Mucosa of descending colon (tissue), 3 donors: Measurements from ENCODE around the gene AADACL3. TPM values are rescaled to one million over a fixed set of nuclear protein-coding genes. Genes with fewer than 3 reads are reported as not detected.

Source experiments
- ATAC-seq: fragments of 200-7000 bp; cut with Tn5 transposase; one replicate; pipeline ENCODE4 v1.9.1; 2020; ENCODE audit warnings: mild to moderate bottlenecking, moderate library complexity
- DNase-seq, 3 donors: peaks; one replicate each; pipeline ENCODE4 v3.0.0-alpha.2; 2020
- H3K36me3 ChIP-seq: fragments of 200-600 bp; one replicate; pipeline ENCODE4 v1.8.0; 2021; ENCODE audit warnings: low read depth, mild to moderate bottlenecking
- H3K4me1 ChIP-seq: fragments of 200-600 bp; one replicate; pipeline ENCODE4 v1.8.0; 2021; ENCODE audit warnings: low read depth, mild to moderate bottlenecking
- H3K4me3 ChIP-seq: fragments of 200-600 bp; one replicate; pipeline ENCODE4 v1.8.0; 2021; ENCODE audit warnings: mild to moderate bottlenecking
- H3K9me3 ChIP-seq: fragments of 200-600 bp; one replicate; pipeline ENCODE4 v1.8.0; 2021; ENCODE audit warnings: mild to moderate bottlenecking
- CTCF ChIP-seq: fragments of 200-600 bp; IDR thresholded peaks from one replicate; pipeline ENCODE4 v1.8.0; 2022; ENCODE audit warnings: antibody characterized with exemption, mild to moderate bottlenecking
- intact Hi-C, 2 donors: fragments of 100-400 bp; cut with DNase I in 1 of 2; cut with micrococcal nuclease in 1 of 2; formaldehyde crosslinking; loops; one replicate each; pipeline versions ENCODE4 v1.11.0 to v1.11.1; 2022; cut with DNase I, micrococcal nuclease
- total RNA-seq, 3 donors: library from RNA; stranded (reverse); fragmentation: NEBNext Ultra II Directional in 2 of 3; extraction: Animal tissue kit (Norgen Biotek cat#: 25700) in 2 of 3; gene quantifications; one replicate each; pipeline versions ENCODE4 v1.2.1 to v1.2.4, GENCODE V29; 2021 to 2023
- donor health status: DM: no; HTN: no; CAD: no; lungs with moderate emphysema.
- donor health status: DM: no; HTN: no; CAD: no.
- donor health status: DM: no; HTN: yes; CAD: no.

The AADACL3 gene
- total RNA-seq, 3 donors from 2014 or later: not detected

- DNase-seq (no peak), ATAC-seq (no peak)
- Histone ChIP-seq H3K9me3 (no peaks in the 10 kb centered on the region), H3K4me1 (no peaks in the 10 kb centered on the region), H3K4me3 (no peak overlapping the region), H3K36me3 (no peaks in the 10 kb centered on the region)
- no peak for TF ChIP-seq CTCF
- intact Hi-C loops: no loop called here
Measured at GRCh38 chr1:12760256-12760795, 44.4 kb downstream of the AADACL3 start.

- H3K4me1 ChIP-seq: no peaks in the 10 kb centered on the region
- DNase-seq: no peak
- H3K4me3 ChIP-seq: no peak overlapping the region
- no peaks in the 10 kb centered on the region for H3K9me3 ChIP-seq
- no peak for TF ChIP-seq CTCF
- ATAC-seq: no peak
- intact Hi-C loops: no loop called here
- no peaks in the 10 kb centered on the region for H3K36me3 ChIP-seq
Measured at GRCh38 chr1:12761781-12762180, 45.9 kb downstream of the AADACL3 start.

- no peak for TF ChIP-seq CTCF
Measured at GRCh38 chr1:12762766-12763165, 46.9 kb downstream of the AADACL3 start.

GRCh38 chr1:12763479-12763878 lies 47.6 kb downstream of the AADACL3 start:
- TF ChIP-seq CTCF: no peak
- Histone ChIP-seq H3K4me1 (no peaks in the 10 kb centered on the region), H3K4me3 (no peak overlapping the region), H3K36me3 (no peaks in the 10 kb centered on the region), H3K9me3 (no peaks in the 10 kb centered on the region)
- ATAC-seq (no peak), DNase-seq (no peak)
- intact Hi-C loops: no loop called here

More at GRCh38 chr1:12762766-12763165, 46.9 kb downstream of the AADACL3 start:
- Histone ChIP-seq H3K4me1 (no peaks in the 10 kb centered on the region), H3K9me3 (no peaks in the 10 kb centered on the region), H3K36me3 (no peaks in the 10 kb centered on the region), H3K4me3 (no peak overlapping the region)
- ATAC-seq (no peak), DNase-seq (no peak)
- intact Hi-C loops: no loop called here

- TF ChIP-seq CTCF: no peak
- ATAC-seq: no peak
- Histone ChIP-seq H3K9me3 (no peaks in the 10 kb centered on the region), H3K4me3 (no peak overlapping the region), H3K4me1 (no peaks in the 10 kb centered on the region), H3K36me3 (no peaks in the 10 kb centered on the region)
- intact Hi-C loops: no loop called here
- DNase-seq: no peak
Measured at GRCh38 chr1:12764016-12764415, 48.1 kb downstream of the AADACL3 start.

GRCh38 chr1:12769031-12769430 lies 53.1 kb downstream of the AADACL3 start:
- no peak for TF ChIP-seq CTCF
- ATAC-seq (no peak), DNase-seq (no peak)
- Histone ChIP-seq H3K4me3 (no peak overlapping the region), H3K36me3 (no peaks in the 10 kb centered on the region), H3K9me3 (no peaks in the 10 kb centered on the region), H3K4me1 (no peaks in the 10 kb centered on the region)
- intact Hi-C loops: no loop called here
